ENCODE data around the gene BEND3.
A peak's percentile ranks its signal among the peaks of the same experiment; 100 is the strongest.

BEND3 gene

DNA sequence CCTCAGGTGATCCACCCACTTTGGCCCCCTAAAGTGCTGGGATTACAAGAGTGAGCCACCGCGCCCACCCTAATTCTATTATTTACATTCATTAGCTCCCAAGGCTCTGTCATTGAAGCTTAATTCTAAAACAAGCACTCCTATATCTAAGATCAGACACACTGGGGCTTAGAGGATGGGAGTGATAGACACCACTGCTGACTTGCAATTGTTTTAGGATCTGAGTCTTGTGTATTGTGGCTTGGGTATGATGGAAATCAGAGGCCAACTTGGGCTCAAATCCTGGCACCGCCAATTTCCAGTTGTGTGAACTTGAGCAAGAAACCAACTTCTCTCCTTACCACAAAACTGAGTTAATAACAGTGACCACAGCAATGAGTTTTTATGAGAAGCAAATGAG is 52.6 kb downstream of the BEND3 start:
- Mint-ChIP-seq H3K4me3 (no peak overlapping the region), H3K4me1 (ENCODE audit: low read depth in 2 of 2) (peaks cover 15 to 20% of the 10 kb centered on the region in 2 donors), H3K9me3 (no peaks in the 10 kb centered on the region), H3K27ac (peak overlapping the region in 1 of 2 donors; percentile 83), H3K36me3 (ENCODE audit: insufficient read depth) (no peaks in the 10 kb centered on the region), H3K27me3 (no peaks in the 10 kb centered on the region)
- ATAC-seq (replicated peaks), result no peak
- DNase-seq, result no peak

DNA sequence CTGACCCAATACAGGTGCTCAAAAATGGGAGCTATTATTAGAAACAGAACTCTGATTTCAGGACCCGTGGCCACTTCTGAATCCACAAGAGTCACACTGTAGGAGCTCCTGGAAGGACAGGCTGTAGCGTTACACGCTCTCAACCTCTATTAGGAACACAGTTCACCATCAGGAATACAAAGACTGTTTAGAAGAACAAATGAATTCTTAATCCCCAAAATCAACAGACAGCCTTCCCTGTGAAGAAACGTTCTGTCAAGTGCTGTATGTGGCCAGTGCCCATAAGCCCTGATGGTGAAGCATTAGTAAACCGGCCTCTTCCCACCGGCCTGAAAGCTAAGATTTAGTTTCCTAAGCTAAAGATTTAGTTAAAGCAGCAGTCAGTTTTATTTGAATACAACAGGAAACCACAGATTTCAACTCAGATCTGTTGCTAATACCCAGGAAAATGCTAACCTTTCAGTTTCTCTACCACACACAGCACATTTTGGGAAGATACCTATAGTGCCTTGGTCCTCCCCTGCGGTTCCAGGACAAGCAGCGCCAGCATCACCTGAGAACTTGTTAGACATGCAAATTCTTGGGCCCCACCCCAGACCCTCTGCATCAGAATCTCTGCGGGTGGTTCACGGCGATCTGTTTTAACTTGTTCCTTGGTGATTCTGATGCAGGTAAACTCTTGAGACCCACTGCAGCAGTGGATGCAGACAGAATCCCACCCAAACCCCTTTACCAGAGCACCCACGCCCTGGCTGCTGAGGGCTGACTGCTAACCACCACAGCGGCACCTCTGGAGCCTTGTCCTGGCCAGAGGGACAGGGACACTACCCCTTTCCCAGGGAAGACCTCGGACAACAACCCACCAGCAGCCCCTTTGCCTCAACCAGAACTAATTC is 53.9 kb downstream of the BEND3 start:
- peak; percentile 54 for ATAC-seq (replicated peaks)
- Mint-ChIP-seq H3K4me1 (ENCODE audit: low read depth in 2 of 2) (peaks cover 15 to 20% of the 10 kb centered on the region in 2 donors), H3K9me3 (no peaks in the 10 kb centered on the region), H3K27ac (peak overlapping the region; percentile 39 to 83), H3K4me3 (peak overlapping the region; percentile 61 to 72), H3K27me3 (no peaks in the 10 kb centered on the region), H3K36me3 (ENCODE audit: insufficient read depth) (no peaks in the 10 kb centered on the region)
- no peak for DNase-seq

DNA sequence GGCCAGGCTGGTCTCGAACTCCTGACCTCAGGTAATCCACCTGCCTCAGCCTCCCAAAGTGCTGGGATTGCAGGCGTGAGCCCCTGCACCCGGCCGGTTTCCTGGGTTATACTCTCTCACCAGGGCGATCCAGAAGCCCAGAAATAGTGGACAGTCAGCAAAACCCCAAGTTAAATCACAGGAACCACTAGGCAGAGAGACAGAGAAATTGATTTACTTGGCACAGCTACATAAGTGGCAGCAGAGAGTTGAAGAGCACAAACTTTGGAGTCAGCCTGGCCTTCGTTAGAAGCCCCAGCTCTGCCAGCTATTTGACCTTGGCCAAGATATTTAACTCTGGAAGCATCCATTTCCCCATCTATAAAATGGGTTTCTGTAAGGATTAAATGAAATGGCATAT is 54.6 kb downstream of the BEND3 start:
- Mint-ChIP-seq H3K27ac (peak overlapping the region in 1 of 2 donors; percentile 83), H3K27me3 (no peaks in the 10 kb centered on the region), H3K4me3 (no peak overlapping the region), H3K9me3 (no peaks in the 10 kb centered on the region), H3K4me1 (ENCODE audit: low read depth in 2 of 2) (peaks cover 15 to 20% of the 10 kb centered on the region in 2 donors), H3K36me3 (ENCODE audit: insufficient read depth) (no peaks in the 10 kb centered on the region)
- ATAC-seq (replicated peaks), result no peak
- DNase-seq, result no peak

DNA sequence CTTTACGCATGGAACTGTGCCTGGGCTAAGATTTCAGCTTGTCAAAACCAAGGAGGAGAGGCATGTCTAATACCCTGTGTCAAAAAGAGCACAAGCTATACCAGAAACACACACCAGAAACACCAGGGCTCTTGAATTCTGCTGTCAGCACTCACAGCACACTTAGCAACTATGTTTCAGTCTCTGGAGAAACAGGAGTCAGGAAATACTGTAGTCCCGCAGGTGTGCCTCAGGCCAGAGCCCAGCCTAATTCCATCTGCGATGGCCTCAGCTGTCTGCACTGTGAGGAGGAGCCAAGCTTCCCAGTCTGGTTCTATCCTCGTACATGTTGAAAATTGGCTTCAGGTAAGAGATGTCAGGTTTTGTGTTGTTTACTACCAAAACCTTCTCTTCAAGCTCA is 55.7 kb downstream of the BEND3 start:
- Mint-ChIP-seq H3K36me3 (ENCODE audit: insufficient read depth) (no peaks in the 10 kb centered on the region), H3K4me3 (no peak overlapping the region), H3K27me3 (no peaks in the 10 kb centered on the region), H3K4me1 (ENCODE audit: low read depth in 2 of 2) (peaks cover 13% of the 10 kb centered on the region in 2 donors), H3K27ac (no peak overlapping the region), H3K9me3 (no peaks in the 10 kb centered on the region)
- no peak for ATAC-seq (replicated peaks)
- no peak for DNase-seq

DNA sequence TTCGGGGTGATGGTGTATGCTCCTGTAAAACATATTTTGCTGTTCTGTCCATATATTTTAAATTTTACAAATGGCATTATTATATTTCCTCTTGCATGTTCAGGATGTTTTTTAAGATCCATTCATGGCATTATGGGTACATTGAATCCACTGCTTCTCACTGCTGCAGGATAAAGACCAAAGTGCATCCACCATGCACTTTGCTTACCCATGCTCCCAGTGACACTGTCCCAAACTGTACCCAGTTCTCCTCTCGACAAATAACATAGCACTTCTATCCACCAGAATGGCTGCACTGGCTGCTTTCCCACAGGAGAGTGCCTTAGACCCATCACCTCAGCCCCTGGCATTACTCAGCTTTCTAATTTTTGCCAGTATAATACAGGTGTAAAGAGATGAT is 57.6 kb downstream of the BEND3 start:
- no peak for ATAC-seq (replicated peaks)
- no peaks in the 10 kb centered on the region for H3K36me3 Mint-ChIP-seq (ENCODE audit: insufficient read depth)
- no peaks in the 10 kb centered on the region for H3K9me3 Mint-ChIP-seq
- H3K4me1 Mint-ChIP-seq (ENCODE audit: low read depth in 2 of 2), result peaks cover 10% of the 10 kb centered on the region in 2 donors
- H3K4me3 Mint-ChIP-seq, result no peak overlapping the region
- DNase-seq, result no peak
- no peak overlapping the region for H3K27ac Mint-ChIP-seq
- no peaks in the 10 kb centered on the region for H3K27me3 Mint-ChIP-seq

DNA sequence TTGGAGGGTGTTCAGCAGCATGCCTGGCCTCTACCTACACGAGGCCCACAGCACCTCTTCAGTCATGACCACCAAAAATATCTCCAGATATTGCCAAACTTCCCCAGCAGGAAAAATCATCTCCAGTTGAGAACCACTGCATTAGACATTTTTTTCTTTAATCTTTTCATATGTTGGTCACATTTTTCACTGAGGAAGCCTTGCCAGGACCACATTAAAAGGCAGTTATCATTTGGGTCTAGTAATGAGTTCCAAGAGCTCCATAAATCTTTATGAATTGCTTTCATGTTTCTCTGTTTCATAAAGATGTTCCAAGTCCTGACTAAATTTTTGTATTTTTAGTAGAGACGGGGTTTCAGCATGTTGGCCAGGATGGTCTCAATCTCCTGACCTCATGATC is 58.5 kb downstream of the BEND3 start:
- no peaks in the 10 kb centered on the region for H3K9me3 Mint-ChIP-seq
- no peaks in the 10 kb centered on the region for H3K27me3 Mint-ChIP-seq
- H3K4me3 Mint-ChIP-seq, result no peak overlapping the region
- DNase-seq (no peak), ATAC-seq (replicated peaks) (no peak)
- H3K36me3 Mint-ChIP-seq (ENCODE audit: insufficient read depth), result no peaks in the 10 kb centered on the region
- H3K4me1 Mint-ChIP-seq (ENCODE audit: low read depth in 2 of 2), result peaks cover 8% of the 10 kb centered on the region in 2 donors
- no peak overlapping the region for H3K27ac Mint-ChIP-seq

DNA sequence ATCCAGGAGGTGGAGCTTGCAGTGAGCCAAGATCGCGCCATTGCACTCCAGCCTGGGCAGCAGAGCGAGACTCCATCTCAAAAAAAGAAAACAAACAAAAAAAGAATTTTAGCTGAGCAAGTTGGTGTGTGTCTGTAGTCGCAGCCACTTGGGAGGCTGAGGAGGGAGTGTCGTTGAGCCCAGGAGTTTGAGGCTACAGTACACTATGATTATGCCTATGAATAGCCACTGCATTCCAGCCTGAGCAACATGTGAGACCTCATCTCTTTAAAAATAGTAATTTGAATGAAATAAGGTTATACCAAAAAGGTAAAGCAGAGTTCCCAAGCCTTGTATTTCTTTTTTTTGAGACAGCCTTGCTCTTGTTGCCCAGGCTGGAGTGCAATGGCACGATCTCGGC is 67.5 kb downstream of the BEND3 start:
- DNase-seq, result no peak
- Mint-ChIP-seq H3K27me3 (no peaks in the 10 kb centered on the region), H3K4me1 (ENCODE audit: low read depth in 2 of 2) (no peaks in the 10 kb centered on the region), H3K4me3 (no peak overlapping the region), H3K27ac (no peak overlapping the region), H3K9me3 (no peaks in the 10 kb centered on the region), H3K36me3 (ENCODE audit: insufficient read depth) (peaks cover 18% of the 10 kb centered on the region)
- ATAC-seq (replicated peaks), result no peak

DNA sequence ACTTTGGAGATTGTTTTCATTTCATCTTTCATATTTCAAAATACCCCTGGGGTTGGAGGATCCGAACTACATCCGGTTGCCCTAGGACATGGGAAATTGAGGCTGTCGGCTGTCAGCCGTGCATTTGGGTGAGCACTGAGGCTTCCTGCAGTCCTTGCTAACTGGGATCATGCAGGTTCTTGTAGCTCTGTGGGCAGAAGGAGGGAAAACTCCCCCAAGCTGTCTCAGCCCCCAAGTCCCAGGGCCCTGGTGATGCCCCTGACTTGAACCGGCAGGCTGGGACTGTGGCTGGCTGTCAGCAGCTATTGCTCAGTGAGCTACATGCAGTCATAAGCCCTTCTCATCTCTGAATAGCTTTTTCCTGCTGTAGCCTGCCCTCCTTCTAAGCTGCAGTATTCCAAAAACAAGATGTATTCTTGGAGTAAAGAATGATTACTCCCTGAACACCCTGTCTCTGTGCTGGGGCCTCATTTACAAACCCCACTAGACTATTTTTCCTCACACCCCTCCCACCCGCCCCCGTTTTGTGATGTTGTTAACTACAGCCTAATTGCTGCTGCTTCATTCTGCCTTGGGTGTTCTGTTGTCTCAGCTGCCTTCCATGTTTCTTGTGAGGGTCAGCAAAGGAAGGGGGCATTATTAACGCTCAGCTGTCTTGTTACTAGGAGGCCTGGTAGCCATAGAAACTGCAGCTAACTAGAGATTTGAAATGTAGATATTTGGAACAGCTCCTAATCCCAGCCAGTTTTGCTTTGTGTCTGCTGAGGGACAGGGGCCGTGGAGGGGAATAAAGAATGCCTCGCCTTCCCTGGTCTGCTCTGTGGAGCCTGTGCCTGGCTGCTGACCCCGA is 69.3 kb downstream of the BEND3 start:
- no peaks in the 10 kb centered on the region for H3K9me3 Mint-ChIP-seq
- H3K27ac Mint-ChIP-seq, result peak overlapping the region in 1 of 2 donors; percentile 46
- no peak overlapping the region for H3K4me3 Mint-ChIP-seq
- DNase-seq (no peak), ATAC-seq (replicated peaks) (no peak)
- H3K36me3 Mint-ChIP-seq (ENCODE audit: insufficient read depth), result peaks cover 30% of the 10 kb centered on the region
- H3K27me3 Mint-ChIP-seq, result no peaks in the 10 kb centered on the region
- H3K4me1 Mint-ChIP-seq (ENCODE audit: low read depth in 2 of 2), result no peaks in the 10 kb centered on the region

DNA sequence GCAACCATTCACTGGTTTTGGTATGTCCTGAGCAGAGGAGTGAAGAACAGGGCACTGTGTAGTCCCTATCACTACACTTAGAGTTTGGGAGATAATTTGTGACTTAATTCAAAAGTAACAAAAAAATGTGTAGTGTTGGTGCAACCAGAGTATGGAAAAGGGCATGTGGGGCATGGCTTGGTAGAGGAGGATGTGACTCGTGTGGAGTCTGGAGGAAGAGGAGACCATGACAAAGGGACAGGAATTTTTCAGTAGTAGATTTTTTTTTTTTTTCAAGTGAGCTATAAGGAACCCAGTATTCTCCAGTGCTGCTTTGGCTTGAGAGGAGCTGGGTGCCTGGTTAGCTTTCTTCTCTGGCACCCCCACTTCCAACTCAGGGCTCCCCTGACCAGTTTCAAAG is 82.2 kb downstream of the BEND3 start:
- peak overlapping the region; percentile 5 to 63 for H3K27ac Mint-ChIP-seq
- no peaks in the 10 kb centered on the region for H3K27me3 Mint-ChIP-seq
- H3K36me3 Mint-ChIP-seq (ENCODE audit: insufficient read depth), result peaks cover 14% of the 10 kb centered on the region
- ATAC-seq (replicated peaks), result no peak
- H3K9me3 Mint-ChIP-seq, result no peaks in the 10 kb centered on the region
- DNase-seq, result no peak
- H3K4me1 Mint-ChIP-seq (ENCODE audit: low read depth in 2 of 2), result peaks cover 34 to 36% of the 10 kb centered on the region in 2 donors
- H3K4me3 Mint-ChIP-seq, result no peak overlapping the region

DNA sequence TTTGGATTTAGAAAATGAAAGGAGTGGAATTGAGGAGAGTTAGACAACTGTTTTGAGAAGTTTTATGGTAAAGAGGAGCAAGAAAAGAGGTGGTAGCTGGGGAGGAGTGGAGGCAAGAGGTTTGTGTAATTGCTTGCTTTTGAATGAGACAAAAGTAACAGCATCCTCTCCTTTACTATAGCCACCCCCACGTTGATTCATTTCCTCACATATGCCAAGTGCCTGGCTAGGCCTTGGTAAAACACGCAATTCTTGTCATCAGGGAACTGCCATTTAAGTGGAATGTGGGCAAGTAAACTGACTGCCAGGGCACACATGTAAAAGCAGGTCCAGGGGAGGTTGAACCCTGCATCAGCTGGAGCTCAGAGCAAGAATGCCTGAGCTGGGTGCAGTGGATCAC is 83.3 kb downstream of the BEND3 start:
- Mint-ChIP-seq H3K4me1 (ENCODE audit: low read depth in 2 of 2) (peaks cover 34 to 36% of the 10 kb centered on the region in 2 donors), H3K4me3 (no peak overlapping the region), H3K27ac (peak overlapping the region in 1 of 2 donors; percentile 19), H3K36me3 (ENCODE audit: insufficient read depth) (peaks cover 23% of the 10 kb centered on the region), H3K9me3 (no peaks in the 10 kb centered on the region), H3K27me3 (no peaks in the 10 kb centered on the region)
- no peak for DNase-seq
- no peak for ATAC-seq (replicated peaks)

DNA sequence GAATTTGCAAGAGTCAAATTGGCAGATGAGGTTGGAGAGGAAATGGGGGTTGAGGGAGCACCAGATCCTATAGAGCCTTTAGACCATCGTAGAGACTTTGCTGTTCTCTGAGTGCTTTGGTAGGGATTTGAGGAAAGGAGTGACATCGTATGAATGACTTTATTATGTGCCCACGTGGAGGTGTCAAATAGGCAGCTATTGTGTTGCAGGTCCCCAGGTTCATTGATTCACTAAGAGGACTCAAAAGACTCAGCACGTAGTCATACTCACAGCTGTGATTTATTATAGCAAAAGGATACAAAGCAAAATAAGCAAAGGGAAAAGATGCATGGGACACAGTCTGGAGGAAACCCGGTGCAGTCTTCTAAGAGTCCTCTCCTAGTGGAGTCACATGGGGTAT is 85.2 kb downstream of the BEND3 start:
- H3K27ac Mint-ChIP-seq, result peak overlapping the region in 1 of 2 donors; percentile 95
- H3K4me3 Mint-ChIP-seq, result peak overlapping the region; percentile 92 to 98
- ATAC-seq (replicated peaks) (no peak), DNase-seq (no peak)
- peaks cover 31 to 36% of the 10 kb centered on the region in 2 donors for H3K4me1 Mint-ChIP-seq (ENCODE audit: low read depth in 2 of 2)
- H3K9me3 Mint-ChIP-seq, result no peaks in the 10 kb centered on the region
- H3K36me3 Mint-ChIP-seq (ENCODE audit: insufficient read depth), result peaks cover 14% of the 10 kb centered on the region
- no peaks in the 10 kb centered on the region for H3K27me3 Mint-ChIP-seq

DNA sequence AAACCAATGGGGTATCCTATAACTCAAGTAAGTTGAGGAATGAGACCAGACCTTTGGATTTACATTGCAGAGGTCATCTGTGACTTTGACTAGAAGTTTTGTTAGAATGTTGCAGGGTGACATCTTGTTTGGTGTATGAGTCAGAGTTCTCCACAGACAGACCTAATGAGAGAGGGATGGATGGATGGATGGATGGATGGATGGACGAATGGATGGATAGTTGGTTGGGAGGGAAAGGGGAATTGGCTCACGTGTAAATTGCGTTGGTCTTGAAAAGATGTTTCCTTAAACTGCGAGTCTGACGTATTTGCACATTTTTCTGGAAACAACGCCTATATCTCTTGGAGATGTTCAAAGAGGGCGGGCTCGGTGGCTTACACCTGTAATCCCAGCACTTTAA is 88.3 kb downstream of the BEND3 start:
- ATAC-seq (replicated peaks), result no peak
- peak overlapping the region; percentile 93 to 95 for H3K27ac Mint-ChIP-seq
- peaks cover 24 to 26% of the 10 kb centered on the region in 2 donors for H3K4me1 Mint-ChIP-seq (ENCODE audit: low read depth in 2 of 2)
- H3K9me3 Mint-ChIP-seq, result no peaks in the 10 kb centered on the region
- no peaks in the 10 kb centered on the region for H3K27me3 Mint-ChIP-seq
- DNase-seq, result no peak
- H3K36me3 Mint-ChIP-seq (ENCODE audit: insufficient read depth), result peaks cover 12% of the 10 kb centered on the region
- H3K4me3 Mint-ChIP-seq, result peak overlapping the region; percentile 92 to 98

DNA sequence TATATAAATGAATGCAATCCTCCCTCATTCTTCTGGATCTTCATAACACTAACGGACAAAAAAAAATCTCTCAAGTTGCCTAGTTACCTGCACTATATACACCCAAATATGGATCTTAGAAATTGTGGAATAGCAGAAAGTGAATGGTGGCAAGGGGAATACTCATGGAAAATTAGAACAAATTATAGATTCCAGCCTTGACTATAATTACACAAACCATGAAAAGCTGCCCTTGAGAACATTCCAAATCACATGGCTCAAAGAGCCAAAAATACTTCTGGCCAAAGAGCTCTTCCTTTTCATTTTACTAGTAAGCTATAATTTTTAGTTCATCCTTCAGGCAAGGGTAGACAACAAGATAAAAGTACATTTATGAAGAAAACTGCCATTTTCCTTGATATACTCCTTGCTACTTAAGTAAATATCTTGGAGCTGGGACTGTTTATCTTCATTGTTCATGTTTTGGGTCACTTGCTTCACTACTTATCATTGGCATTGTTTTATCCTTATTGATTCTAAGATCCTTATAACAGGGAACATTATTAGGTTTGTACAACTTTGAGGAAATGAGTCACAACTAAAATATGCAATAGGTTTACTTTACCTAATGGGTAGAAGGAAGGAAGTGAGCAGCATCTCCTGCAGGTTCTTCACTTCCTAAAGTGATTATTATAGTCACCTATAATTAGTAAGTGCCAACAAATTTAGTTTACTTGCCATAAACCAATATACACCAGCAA is 93.7 kb downstream of the BEND3 start:
- no peak for DNase-seq
- Mint-ChIP-seq H3K27ac (no peak overlapping the region), H3K27me3 (no peaks in the 10 kb centered on the region), H3K36me3 (ENCODE audit: insufficient read depth) (peaks cover 2% of the 10 kb centered on the region), H3K9me3 (no peaks in the 10 kb centered on the region), H3K4me3 (no peak overlapping the region), H3K4me1 (ENCODE audit: low read depth in 2 of 2) (no peaks in the 10 kb centered on the region)
- no peak for ATAC-seq (replicated peaks)

Data from effector memory CD8-positive, alpha-beta T cell (primary cell).